NCI-H1092 (cell line): ENCODE measurements around the gene GLB1L2.
A peak's percentile ranks its signal among the peaks of the same experiment; 100 is the strongest.

Source experiments
- DNase-seq: peaks from one replicate; lab custom pipeline; 2025; lab: John Stamatoyannopoulos, UW

Gene GLB1L2

GRCh38 chr11:134369656-134370525 is 38.1 kb downstream of the GLB1L2 start:
- DNase-seq: no peak

- no peak for DNase-seq
These were observed 39.0 kb downstream of the GLB1L2 start for GRCh38 chr11:134370526-134371435.

GRCh38 chr11:134371436-134372185 is 39.8 kb downstream of the GLB1L2 start:
- DNase-seq: no peak

- DNase-seq: no peak
These were observed 40.7 kb downstream of the GLB1L2 start for GRCh38 chr11:134372536-134372935.

- peak; percentile 67 for DNase-seq
These were observed 41.2 kb downstream of the GLB1L2 start for GRCh38 chr11:134372961-134373360.

- no peak for DNase-seq
These were observed 41.8 kb downstream of the GLB1L2 start for GRCh38 chr11:134373591-134374052.

GRCh38 chr11:134374171-134374570 is 42.4 kb downstream of the GLB1L2 start:
- DNase-seq: no peak

GRCh38 chr11:134374891-134375550 is 43.2 kb downstream of the GLB1L2 start:
- DNase-seq: no peak

- DNase-seq: no peak
These were observed 44.5 kb downstream of the GLB1L2 start for GRCh38 chr11:134376150-134376921.

- no peak for DNase-seq
These were observed 46.1 kb downstream of the GLB1L2 start for GRCh38 chr11:134377876-134378275.

- DNase-seq: no peak
These were observed 47.5 kb downstream of the GLB1L2 start for GRCh38 chr11:134379241-134379640.

- DNase-seq: no peak
These were observed 48.4 kb downstream of the GLB1L2 start for GRCh38 chr11:134380229-134380628.

- no peak for DNase-seq
These were observed 49.0 kb downstream of the GLB1L2 start for GRCh38 chr11:134380785-134381184.

- DNase-seq: no peak
These were observed 50.5 kb downstream of the GLB1L2 start for GRCh38 chr11:134382257-134382656.

GRCh38 chr11:134382830-134383229 is 51.0 kb downstream of the GLB1L2 start:
- DNase-seq: no peak

GRCh38 chr11:134383576-134384221 is 51.9 kb downstream of the GLB1L2 start:
- DNase-seq: no peak

GRCh38 chr11:134384406-134384805 is 52.6 kb downstream of the GLB1L2 start:
- DNase-seq: no peak

GRCh38 chr11:134385171-134385570 is 53.4 kb downstream of the GLB1L2 start:
- no peak for DNase-seq

- DNase-seq: peak; percentile 98
These were observed 54.2 kb downstream of the GLB1L2 start for GRCh38 chr11:134385774-134386565.
